Measurements from ENCODE around the gene RNF6. TPM values are rescaled to one million over a fixed set of nuclear protein-coding genes. Genes with fewer than 3 reads are reported as not detected.

The RNF6 gene
- total and polyA plus RNA-seq, 2 donors, result 29.9 to 40.7 TPM

- Histone ChIP-seq H3K27ac (ENCODE audit: low read depth in 1 of 2, low read length in 1 of 2) (no peak overlapping the region), H3K4me1 (ENCODE audit: control insufficient read depth in 2 of 2, insufficient read depth in 2 of 2, low read length in 2 of 2) (no peaks in the 10 kb centered on the region), H3K27me3 (ENCODE audit: control insufficient read depth in 2 of 2, insufficient read depth in 1 of 2, low read length in 1 of 2) (no peaks in the 10 kb centered on the region), H3K9me3 (ENCODE audit: control insufficient read depth in 2 of 2, insufficient read depth in 1 of 2, low read length in 1 of 2) (no peaks in the 10 kb centered on the region), H3K4me3 (ENCODE audit: low read length in 2 of 2) (no peak overlapping the region), H3K36me3 (ENCODE audit: control insufficient read depth in 2 of 2, insufficient read depth in 2 of 2, low read length in 1 of 2) (no peaks in the 10 kb centered on the region)
- WGBS, result 84% methylated on average over 6 of the region's 6 CpGs
- no peak for DNase-seq (ENCODE audit: low read depth in 6 of 9, low spot score in 9 of 9)
Measured at GRCh38 chr13:26230703-26231102, 8.6 kb upstream of the RNF6 start.

- no peaks in the 10 kb centered on the region for H3K27me3 ChIP-seq (ENCODE audit: control insufficient read depth in 2 of 2, insufficient read depth in 1 of 2, low read length in 1 of 2)
- H3K4me1 ChIP-seq (ENCODE audit: control insufficient read depth in 2 of 2, insufficient read depth in 2 of 2, low read length in 2 of 2), result no peaks in the 10 kb centered on the region
- H3K27ac ChIP-seq (ENCODE audit: low read depth in 1 of 2, low read length in 1 of 2), result no peak overlapping the region
- H3K4me3 ChIP-seq (ENCODE audit: low read length in 2 of 2), result no peak overlapping the region
- 94% methylated on average over 13 of the region's 13 CpGs for WGBS
- no peak for DNase-seq (ENCODE audit: low read depth in 6 of 9, low spot score in 9 of 9)
- H3K36me3 ChIP-seq (ENCODE audit: control insufficient read depth in 2 of 2, insufficient read depth in 2 of 2, low read length in 1 of 2), result no peaks in the 10 kb centered on the region
- H3K9me3 ChIP-seq (ENCODE audit: control insufficient read depth in 2 of 2, insufficient read depth in 1 of 2, low read length in 1 of 2), result no peaks in the 10 kb centered on the region
Measured at GRCh38 chr13:26229080-26229615, 7.0 kb upstream of the RNF6 start.

GRCh38 chr13:26228096-26228495 lies 6.0 kb upstream of the RNF6 start:
- no peaks in the 10 kb centered on the region for H3K4me1 ChIP-seq (ENCODE audit: control insufficient read depth in 2 of 2, insufficient read depth in 2 of 2, low read length in 2 of 2)
- H3K27me3 ChIP-seq (ENCODE audit: control insufficient read depth in 2 of 2, insufficient read depth in 1 of 2, low read length in 1 of 2), result no peaks in the 10 kb centered on the region
- no peaks in the 10 kb centered on the region for H3K36me3 ChIP-seq (ENCODE audit: control insufficient read depth in 2 of 2, insufficient read depth in 2 of 2, low read length in 1 of 2)
- no peaks in the 10 kb centered on the region for H3K9me3 ChIP-seq (ENCODE audit: control insufficient read depth in 2 of 2, insufficient read depth in 1 of 2, low read length in 1 of 2)
- H3K27ac ChIP-seq (ENCODE audit: low read depth in 1 of 2, low read length in 1 of 2), result no peak overlapping the region
- WGBS, result 93% methylated on average over 2 of the region's 2 CpGs
- H3K4me3 ChIP-seq (ENCODE audit: low read length in 2 of 2), result no peak overlapping the region
- no peak for DNase-seq (ENCODE audit: low read depth in 6 of 9, low spot score in 9 of 9)

GRCh38 chr13:26227166-26227971 lies 5.3 kb upstream of the RNF6 start:
- no peaks in the 10 kb centered on the region for H3K27me3 ChIP-seq (ENCODE audit: control insufficient read depth in 2 of 2, insufficient read depth in 1 of 2, low read length in 1 of 2)
- peaks cover 5 to 6% of the 10 kb centered on the region in 2 donors for H3K4me1 ChIP-seq (ENCODE audit: control insufficient read depth in 2 of 2, insufficient read depth in 2 of 2, low read length in 2 of 2)
- 94% methylated on average over 6 of the region's 6 CpGs for WGBS
- no peaks in the 10 kb centered on the region for H3K36me3 ChIP-seq (ENCODE audit: control insufficient read depth in 2 of 2, insufficient read depth in 2 of 2, low read length in 1 of 2)
- H3K4me3 ChIP-seq (ENCODE audit: low read length in 2 of 2), result no peak overlapping the region
- DNase-seq (ENCODE audit: low read depth in 6 of 9, low spot score in 9 of 9), result no peak
- no peaks in the 10 kb centered on the region for H3K9me3 ChIP-seq (ENCODE audit: control insufficient read depth in 2 of 2, insufficient read depth in 1 of 2, low read length in 1 of 2)
- no peak overlapping the region for H3K27ac ChIP-seq (ENCODE audit: low read depth in 1 of 2, low read length in 1 of 2)

- Histone ChIP-seq H3K27me3 (ENCODE audit: control insufficient read depth in 2 of 2, insufficient read depth in 1 of 2, low read length in 1 of 2) (no peaks in the 10 kb centered on the region), H3K27ac (ENCODE audit: low read depth in 1 of 2, low read length in 1 of 2) (no peak overlapping the region), H3K4me3 (ENCODE audit: low read length in 2 of 2) (no peak overlapping the region), H3K9me3 (ENCODE audit: control insufficient read depth in 2 of 2, insufficient read depth in 1 of 2, low read length in 1 of 2) (no peaks in the 10 kb centered on the region), H3K4me1 (ENCODE audit: control insufficient read depth in 2 of 2, insufficient read depth in 2 of 2, low read length in 2 of 2) (peaks cover 5 to 6% of the 10 kb centered on the region in 2 donors), H3K36me3 (ENCODE audit: control insufficient read depth in 2 of 2, insufficient read depth in 2 of 2, low read length in 1 of 2) (no peaks in the 10 kb centered on the region)
- no peak for DNase-seq (ENCODE audit: low read depth in 6 of 9, low spot score in 9 of 9)
- 89% methylated on average over 7 of the region's 7 CpGs for WGBS
Measured at GRCh38 chr13:26225896-26226617, 3.9 kb upstream of the RNF6 start.

- peaks cover 9 to 10% of the 10 kb centered on the region in 2 donors for H3K4me1 ChIP-seq (ENCODE audit: control insufficient read depth in 2 of 2, insufficient read depth in 2 of 2, low read length in 2 of 2)
- H3K27me3 ChIP-seq (ENCODE audit: control insufficient read depth in 2 of 2, insufficient read depth in 1 of 2, low read length in 1 of 2), result no peaks in the 10 kb centered on the region
- peaks cover 8 to 17% of the 10 kb centered on the region in 2 donors for H3K36me3 ChIP-seq (ENCODE audit: control insufficient read depth in 2 of 2, insufficient read depth in 2 of 2, low read length in 1 of 2)
- H3K4me3 ChIP-seq (ENCODE audit: low read length in 2 of 2), result peak overlapping the region; percentile 84 to 87
- peak in 1 of 9 donors; percentile 67 for DNase-seq (ENCODE audit: low read depth in 6 of 9, low spot score in 9 of 9)
- no peaks in the 10 kb centered on the region for H3K9me3 ChIP-seq (ENCODE audit: control insufficient read depth in 2 of 2, insufficient read depth in 1 of 2, low read length in 1 of 2)
- 35% methylated on average over 16 of the region's 16 CpGs for WGBS
- H3K27ac ChIP-seq (ENCODE audit: low read depth in 1 of 2, low read length in 1 of 2), result peak overlapping the region; percentile 97 to 99
Measured at GRCh38 chr13:26222520-26223046, 469 bp upstream of the RNF6 start.

- peaks cover 13 to 27% of the 10 kb centered on the region in 2 donors for H3K36me3 ChIP-seq (ENCODE audit: control insufficient read depth in 2 of 2, insufficient read depth in 2 of 2, low read length in 1 of 2)
- peak overlapping the region; percentile 84 to 87 for H3K4me3 ChIP-seq (ENCODE audit: low read length in 2 of 2)
- under 1% methylated on average over 16 of the region's 16 CpGs for WGBS
- H3K4me1 ChIP-seq (ENCODE audit: control insufficient read depth in 2 of 2, insufficient read depth in 2 of 2, low read length in 2 of 2), result peaks cover 9 to 10% of the 10 kb centered on the region in 2 donors
- no peaks in the 10 kb centered on the region for H3K9me3 ChIP-seq (ENCODE audit: control insufficient read depth in 2 of 2, insufficient read depth in 1 of 2, low read length in 1 of 2)
- DNase-seq (ENCODE audit: low read depth in 6 of 9, low spot score in 9 of 9), result no peak
- no peaks in the 10 kb centered on the region for H3K27me3 ChIP-seq (ENCODE audit: control insufficient read depth in 2 of 2, insufficient read depth in 1 of 2, low read length in 1 of 2)
- peak overlapping the region; percentile 97 to 99 for H3K27ac ChIP-seq (ENCODE audit: low read depth in 1 of 2, low read length in 1 of 2)
Measured at GRCh38 chr13:26221399-26221720, 754 bp downstream of the RNF6 start.

GRCh38 chr13:26220575-26220974 lies 1.5 kb downstream of the RNF6 start:
- no peaks in the 10 kb centered on the region for H3K9me3 ChIP-seq (ENCODE audit: control insufficient read depth in 2 of 2, insufficient read depth in 1 of 2, low read length in 1 of 2)
- 96% methylated on average over 2 of the region's 2 CpGs for WGBS
- peaks cover 13 to 27% of the 10 kb centered on the region in 2 donors for H3K36me3 ChIP-seq (ENCODE audit: control insufficient read depth in 2 of 2, insufficient read depth in 2 of 2, low read length in 1 of 2)
- H3K27me3 ChIP-seq (ENCODE audit: control insufficient read depth in 2 of 2, insufficient read depth in 1 of 2, low read length in 1 of 2), result no peaks in the 10 kb centered on the region
- DNase-seq (ENCODE audit: low read depth in 6 of 9, low spot score in 9 of 9), result no peak
- H3K4me3 ChIP-seq (ENCODE audit: low read length in 2 of 2), result peak overlapping the region in 1 of 2 donors; percentile 87
- peaks cover 9 to 10% of the 10 kb centered on the region in 2 donors for H3K4me1 ChIP-seq (ENCODE audit: control insufficient read depth in 2 of 2, insufficient read depth in 2 of 2, low read length in 2 of 2)
- H3K27ac ChIP-seq (ENCODE audit: low read depth in 1 of 2, low read length in 1 of 2), result no peak overlapping the region

GRCh38 chr13:26219726-26220125 lies 2.4 kb downstream of the RNF6 start:
- 96% methylated on average over 1 of the region's 1 CpG for WGBS
- Histone ChIP-seq H3K4me1 (ENCODE audit: control insufficient read depth in 2 of 2, insufficient read depth in 2 of 2, low read length in 2 of 2) (peaks cover 9 to 10% of the 10 kb centered on the region in 2 donors), H3K4me3 (ENCODE audit: low read length in 2 of 2) (no peak overlapping the region), H3K27me3 (ENCODE audit: control insufficient read depth in 2 of 2, insufficient read depth in 1 of 2, low read length in 1 of 2) (no peaks in the 10 kb centered on the region), H3K9me3 (ENCODE audit: control insufficient read depth in 2 of 2, insufficient read depth in 1 of 2, low read length in 1 of 2) (no peaks in the 10 kb centered on the region), H3K36me3 (ENCODE audit: control insufficient read depth in 2 of 2, insufficient read depth in 2 of 2, low read length in 1 of 2) (peaks cover 20 to 35% of the 10 kb centered on the region in 2 donors), H3K27ac (ENCODE audit: low read depth in 1 of 2, low read length in 1 of 2) (no peak overlapping the region)
- DNase-seq (ENCODE audit: low read depth in 6 of 9, low spot score in 9 of 9), result no peak
